ENCODE data around the gene LRMDA. TPM values are rescaled to one million over a fixed set of nuclear protein-coding genes. Genes with fewer than 3 reads are reported as not detected.

LRMDA gene
- total and polyA plus RNA-seq, 2 of the 13 experiments (the other 11 are each of a cell fraction or from before 2014, with no cell fraction given): 13.4 to 22.0 TPM

GRCh38 chr10:75773231-75773780, 341.9 kb downstream of the LRMDA start (continued):
- 0 out of 2 replicates have a peak, but pooled peaks have one; percentile 9 for TF ChIP-seq SNAPC4 (CRISPR knock-in tag; IDR thresholded peaks at IDR 0.05)
- TF ChIP-seq FOXO4 (CRISPR knock-in tag; conservative IDR thresholded peaks at IDR 0.05): no peak
- TF ChIP-seq ZNF512 (CRISPR knock-in tag; IDR thresholded peaks at IDR 0.05): no peak
- no peak for TF ChIP-seq ZNF136 (CRISPR knock-in tag; IDR thresholded peaks at IDR 0.05; ENCODE audit: low read depth)
- TF ChIP-seq FOXP4 (CRISPR knock-in tag; IDR thresholded peaks at IDR 0.05): peak; percentile 90
- peak; percentile 52; the same call in 1 of the 2 replicates for TF ChIP-seq ZNF331 (CRISPR knock-in tag; IDR thresholded peaks at IDR 0.05)
- TF ChIP-seq ZMYM4 (CRISPR knock-in tag; IDR thresholded peaks at IDR 0.05): peak; percentile 87
- TF ChIP-seq CEBPZ (IDR thresholded peaks at IDR 0.05; ENCODE audit: low read length): no peak
- TF ChIP-seq HMGXB4 (CRISPR knock-in tag; IDR thresholded peaks at IDR 0.05; ENCODE audit: borderline replicate concordance in 1 of 2, low read depth in 1 of 2): peak in 1 of 2 experiments; percentile 44; a peak in 1 of 4 replicates
- TF ChIP-seq SNAPC5 (CRISPR knock-in tag; IDR thresholded peaks at IDR 0.05; ENCODE audit: borderline replicate concordance): no peak
- TF ChIP-seq ASH2L (IDR thresholded peaks at IDR 0.05; ENCODE audit: insufficient read length, low read depth, low read length): peak; percentile 43

Measured in HepG2 (cell line).